Esophagus squamous epithelium (tissue), 4 donors: ENCODE measurements around the gene PLXNA3.

Experiments
- POLR2A ChIP-seq, 4 donors: fragments of 450-650 bp; IDR thresholded peaks; one replicate each; pipeline ENCODE4 v1.6.1; 2017; ENCODE audit warnings: antibody characterized with exemption in 4 of 4, mild to moderate bottlenecking in 4 of 4, moderate library complexity in 3 of 4
- TF ChIP-seq, protein P1 (sequence below), 6 experiments: fragments of 450-650 bp in 4 of 6; fragments of 200-600 bp in 2 of 6; sonication (generic) in 2 of 6; IDR thresholded peaks; one replicate each; pipeline ENCODE4 v1.5.1; 2016 to 2019; ENCODE audit warnings: antibody characterized with exemption in 6 of 6, mild to moderate bottlenecking in 4 of 6, moderate library complexity in 4 of 6

DNA sequence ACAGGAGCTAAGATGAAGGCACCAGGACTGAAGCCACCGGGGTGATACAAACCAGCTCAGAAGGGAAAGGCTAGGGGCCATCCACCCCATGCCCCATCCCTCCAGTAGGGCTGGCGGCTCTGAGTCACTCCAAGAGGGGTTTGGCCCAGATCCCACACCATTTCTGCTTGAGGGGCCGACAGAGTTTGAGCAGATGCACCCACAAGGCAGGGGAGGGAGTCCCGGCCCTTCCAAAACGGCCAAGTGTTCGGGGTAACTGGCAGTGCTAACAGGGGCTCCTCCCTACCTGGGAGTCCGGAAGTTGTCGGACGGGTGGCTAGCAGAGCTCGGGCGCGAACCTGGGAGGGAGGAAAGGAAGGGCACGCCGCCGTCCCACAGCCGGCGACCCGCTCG lies 31.9 kb downstream of the PLXNA3 start:
- TF ChIP-seq, protein P1, sequence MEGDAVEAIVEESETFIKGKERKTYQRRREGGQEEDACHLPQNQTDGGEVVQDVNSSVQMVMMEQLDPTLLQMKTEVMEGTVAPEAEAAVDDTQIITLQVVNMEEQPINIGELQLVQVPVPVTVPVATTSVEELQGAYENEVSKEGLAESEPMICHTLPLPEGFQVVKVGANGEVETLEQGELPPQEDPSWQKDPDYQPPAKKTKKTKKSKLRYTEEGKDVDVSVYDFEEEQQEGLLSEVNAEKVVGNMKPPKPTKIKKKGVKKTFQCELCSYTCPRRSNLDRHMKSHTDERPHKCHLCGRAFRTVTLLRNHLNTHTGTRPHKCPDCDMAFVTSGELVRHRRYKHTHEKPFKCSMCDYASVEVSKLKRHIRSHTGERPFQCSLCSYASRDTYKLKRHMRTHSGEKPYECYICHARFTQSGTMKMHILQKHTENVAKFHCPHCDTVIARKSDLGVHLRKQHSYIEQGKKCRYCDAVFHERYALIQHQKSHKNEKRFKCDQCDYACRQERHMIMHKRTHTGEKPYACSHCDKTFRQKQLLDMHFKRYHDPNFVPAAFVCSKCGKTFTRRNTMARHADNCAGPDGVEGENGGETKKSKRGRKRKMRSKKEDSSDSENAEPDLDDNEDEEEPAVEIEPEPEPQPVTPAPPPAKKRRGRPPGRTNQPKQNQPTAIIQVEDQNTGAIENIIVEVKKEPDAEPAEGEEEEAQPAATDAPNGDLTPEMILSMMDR (IDR thresholded peaks at IDR 0.05): no peak
- no peak for TF ChIP-seq POLR2A (IDR thresholded peaks at IDR 0.05)
